Type B pancreatic cell (in vitro differentiated cells): ENCODE results near the gene RNPC3. TPM values are rescaled to one million over a fixed set of nuclear protein-coding genes. Genes with fewer than 3 reads are reported as not detected.
"Not testable (repeated sequence)": the region's sequence is repeated elsewhere in the genome, so short reads cannot be mapped to it uniquely, and the experiment has no call there.

Experiments used
- DNase-seq: peaks from one replicate; pipeline ENCODE4 v3.0.0; 2021; ENCODE audit warnings: mixed read lengths; ENCODE audit not compliant: unreplicated experiment; ENCODE audit errors: extremely low spot score
- H3K27ac Mint-ChIP-seq: 2 replicates; pipeline ENCODE4 v1.8.0; 2021; ENCODE audit warnings: mild to moderate bottlenecking, mixed read lengths
- H3K27me3 Mint-ChIP-seq: 2 replicates; pipeline ENCODE4 v1.8.0; 2021; ENCODE audit warnings: mixed read lengths
- H3K36me3 Mint-ChIP-seq: 2 replicates; pipeline ENCODE4 v1.8.0; 2021; ENCODE audit warnings: mixed read lengths
- H3K4me1 Mint-ChIP-seq: one replicate; pipeline ENCODE4 v1.8.0; 2021; ENCODE audit warnings: mixed read lengths; ENCODE audit not compliant: unreplicated experiment
- H3K4me3 Mint-ChIP-seq: 2 replicates; pipeline ENCODE4 v1.8.0; 2021; ENCODE audit warnings: mild to moderate bottlenecking, mixed read lengths
- H3K9me3 Mint-ChIP-seq: 2 replicates; pipeline ENCODE4 v1.8.0; 2021; ENCODE audit warnings: mixed read lengths
- CTCF ChIP-seq: fragments of 200-600 bp; sonication (generic); conservative IDR thresholded peaks from 2 replicates; pipeline ENCODE4 v1.5.0; 2021; ENCODE audit warnings: antibody characterized with exemption, mild to moderate bottlenecking
- total RNA-seq: library from RNA; stranded (reverse); gene quantifications from 2 replicates; pipeline ENCODE4 v1.2.1, GENCODE V29; 2021; ENCODE audit warnings: low replicate concordance

The RNPC3 gene
- total RNA-seq, 1 donor from 2014 or later, result 20.5 TPM

GRCh38 chr1:103561643-103562395, 36.3 kb downstream of the RNPC3 start:
- DNase-seq, result no peak
- no peaks in the 10 kb centered on the region for H3K27me3 Mint-ChIP-seq
- H3K4me3 Mint-ChIP-seq, result no peak overlapping the region
- no peaks in the 10 kb centered on the region for H3K36me3 Mint-ChIP-seq
- H3K27ac Mint-ChIP-seq, result no peak overlapping the region
- H3K4me1 Mint-ChIP-seq, result no peaks in the 10 kb centered on the region
- no peaks in the 10 kb centered on the region for H3K9me3 Mint-ChIP-seq
- no peak for TF ChIP-seq CTCF

GRCh38 chr1:103563056-103563455, 37.6 kb downstream of the RNPC3 start:
- Mint-ChIP-seq H3K36me3 (no peaks in the 10 kb centered on the region), H3K27me3 (no peaks in the 10 kb centered on the region), H3K27ac (no peak overlapping the region), H3K4me3 (no peak overlapping the region), H3K9me3 (no peaks in the 10 kb centered on the region), H3K4me1 (no peaks in the 10 kb centered on the region)
- no peak for TF ChIP-seq CTCF
- DNase-seq, result no peak

- Mint-ChIP-seq H3K36me3 (no peaks in the 10 kb centered on the region), H3K27ac (no peak overlapping the region), H3K9me3 (no peaks in the 10 kb centered on the region), H3K27me3 (no peaks in the 10 kb centered on the region), H3K4me3 (no peak overlapping the region), H3K4me1 (no peaks in the 10 kb centered on the region)
- no peak for DNase-seq
- TF ChIP-seq CTCF, result no peak
Observed at GRCh38 chr1:103569493-103569892, 44.0 kb downstream of the RNPC3 start.

- not testable (repeated sequence) for H3K4me1 Mint-ChIP-seq, DNase-seq, H3K4me3 Mint-ChIP-seq, H3K27ac Mint-ChIP-seq, H3K36me3 Mint-ChIP-seq, H3K9me3 Mint-ChIP-seq, H3K27me3 Mint-ChIP-seq
Observed at GRCh38 chr1:103571289-103571688, 45.8 kb downstream of the RNPC3 start, which contains the start of gene AMY2B. Gene AMY2B (plus strand): TSS chr1:103571589. CDS start chr1:103571603, 14 bp downstream.

- no peaks in the 10 kb centered on the region for H3K27me3 Mint-ChIP-seq
- no peak for DNase-seq
Observed at GRCh38 chr1:103576065-103576464, 50.6 kb downstream of the RNPC3 start.

GRCh38 chr1:103576784-103577183, 51.3 kb downstream of the RNPC3 start:
- H3K4me3 Mint-ChIP-seq, DNase-seq, H3K9me3 Mint-ChIP-seq, H3K27ac Mint-ChIP-seq, H3K27me3 Mint-ChIP-seq, H3K4me1 Mint-ChIP-seq, H3K36me3 Mint-ChIP-seq: not testable (repeated sequence)

More at GRCh38 chr1:103576065-103576464, 50.6 kb downstream of the RNPC3 start:
- Mint-ChIP-seq H3K4me3 (no peak overlapping the region), H3K36me3 (no peaks in the 10 kb centered on the region), H3K4me1 (no peaks in the 10 kb centered on the region), H3K9me3 (no peaks in the 10 kb centered on the region), H3K27ac (no peak overlapping the region)
- TF ChIP-seq CTCF, result no peak
